Esophagus squamous epithelium (tissue), 4 donors: ENCODE measurements around the gene XPA.

Experiments used
- POLR2A ChIP-seq, 4 donors: fragments of 450-650 bp; IDR thresholded peaks; one replicate each; pipeline ENCODE4 v1.6.1; 2017; ENCODE audit warnings: antibody characterized with exemption in 4 of 4, mild to moderate bottlenecking in 4 of 4, moderate library complexity in 3 of 4
- TF ChIP-seq, protein P1 (sequence below), 6 experiments: fragments of 450-650 bp in 4 of 6; fragments of 200-600 bp in 2 of 6; sonication (generic) in 2 of 6; IDR thresholded peaks; one replicate each; pipeline ENCODE4 v1.5.1; 2016 to 2019; ENCODE audit warnings: antibody characterized with exemption in 6 of 6, mild to moderate bottlenecking in 4 of 6, moderate library complexity in 4 of 6

DNA sequence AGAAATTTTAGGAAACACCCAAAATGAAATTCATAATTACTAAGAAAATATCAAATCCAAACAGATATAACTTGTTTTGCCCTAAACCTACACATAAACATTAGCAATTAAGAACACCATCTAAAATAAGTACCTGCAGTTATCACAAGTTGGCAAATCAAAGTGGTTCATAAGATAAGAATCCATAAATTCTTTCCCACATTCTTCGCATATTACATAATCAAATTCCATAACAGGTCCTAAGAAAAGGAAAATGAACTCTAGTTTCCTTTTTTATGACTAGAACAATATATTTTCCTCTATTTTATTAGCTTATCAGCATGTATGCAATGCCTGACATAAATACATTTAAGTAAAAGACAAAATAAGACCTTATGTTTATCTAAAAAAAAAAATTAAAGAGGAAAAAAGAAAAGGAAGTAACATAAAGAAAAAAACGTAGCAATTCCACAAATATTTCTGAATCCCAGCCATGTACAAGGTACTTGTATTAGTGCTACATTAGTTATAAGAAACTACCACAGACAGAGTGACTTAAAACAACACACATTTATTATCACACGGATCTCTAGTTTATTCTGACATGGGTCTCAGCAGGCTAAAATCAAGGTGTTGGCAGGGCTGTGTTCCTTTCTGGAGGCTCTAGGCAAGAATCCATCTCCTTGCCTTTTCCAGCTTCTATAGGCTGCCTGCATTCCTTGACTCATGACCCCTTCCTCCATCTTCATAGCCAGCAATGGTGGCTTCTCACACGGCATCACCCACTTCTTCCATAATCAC, 7.5 kb downstream of the XPA start:
- TF ChIP-seq, protein P1, sequence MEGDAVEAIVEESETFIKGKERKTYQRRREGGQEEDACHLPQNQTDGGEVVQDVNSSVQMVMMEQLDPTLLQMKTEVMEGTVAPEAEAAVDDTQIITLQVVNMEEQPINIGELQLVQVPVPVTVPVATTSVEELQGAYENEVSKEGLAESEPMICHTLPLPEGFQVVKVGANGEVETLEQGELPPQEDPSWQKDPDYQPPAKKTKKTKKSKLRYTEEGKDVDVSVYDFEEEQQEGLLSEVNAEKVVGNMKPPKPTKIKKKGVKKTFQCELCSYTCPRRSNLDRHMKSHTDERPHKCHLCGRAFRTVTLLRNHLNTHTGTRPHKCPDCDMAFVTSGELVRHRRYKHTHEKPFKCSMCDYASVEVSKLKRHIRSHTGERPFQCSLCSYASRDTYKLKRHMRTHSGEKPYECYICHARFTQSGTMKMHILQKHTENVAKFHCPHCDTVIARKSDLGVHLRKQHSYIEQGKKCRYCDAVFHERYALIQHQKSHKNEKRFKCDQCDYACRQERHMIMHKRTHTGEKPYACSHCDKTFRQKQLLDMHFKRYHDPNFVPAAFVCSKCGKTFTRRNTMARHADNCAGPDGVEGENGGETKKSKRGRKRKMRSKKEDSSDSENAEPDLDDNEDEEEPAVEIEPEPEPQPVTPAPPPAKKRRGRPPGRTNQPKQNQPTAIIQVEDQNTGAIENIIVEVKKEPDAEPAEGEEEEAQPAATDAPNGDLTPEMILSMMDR (IDR thresholded peaks at IDR 0.05) = no peak
- no peak for TF ChIP-seq POLR2A (IDR thresholded peaks at IDR 0.05)
